Bronchial epithelial cell (primary cell): ENCODE results near the gene SEL1L3. TPM values are rescaled to one million over a fixed set of nuclear protein-coding genes. Genes with fewer than 3 reads are reported as not detected.

ENCODE experiments used
- DNase-seq: peaks from one replicate; pipeline ENCODE4 v3.0.0-alpha.2; 2010; ENCODE audit warnings: low read depth
- FAIRE-seq: peaks from 2 replicates; lab custom pipeline; 2011; peaks lifted over from hg19 to GRCh38; lab: Jason Lieb, UNC
- H3K27me3 ChIP-seq: 2 replicates; pipeline ENCODE4 v1.5.1; 2011; ENCODE audit warnings: low read length; ENCODE audit not compliant: control insufficient read depth, insufficient read depth
- H3K36me3 ChIP-seq: 2 replicates; pipeline ENCODE4 v1.5.1; 2011; ENCODE audit warnings: low read length; ENCODE audit not compliant: control insufficient read depth, insufficient read depth
- H3K4me3 ChIP-seq: 2 replicates; pipeline ENCODE4 v1.5.1; 2011; ENCODE audit warnings: mild to moderate bottlenecking, low read depth, low read length, control low read depth
- total RNA-seq: library from RNA; depleted of rRNA; stranded (reverse); fragments of >200 nt; gene quantifications from 2 replicates; pipeline ENCODE4 v1.2.1, GENCODE V29; 2014
- TF ChIP-seq, protein P1 (sequence below): IDR thresholded peaks from 2 replicates; pipeline ENCODE4 v1.5.1; 2011; ENCODE audit warnings: mild to moderate bottlenecking, moderate library complexity, low read length, control low read depth, inconsistent platforms; ENCODE audit not compliant: insufficient read depth, severe bottlenecking

Gene SEL1L3
- total RNA-seq, 1 donor from 2014 or later = 117 TPM

- no peaks in the 10 kb centered on the region for H3K27me3 ChIP-seq
- FAIRE-seq (no peak), DNase-seq (no peak)
- no peak overlapping the region for H3K4me3 ChIP-seq
- TF ChIP-seq, protein P1, sequence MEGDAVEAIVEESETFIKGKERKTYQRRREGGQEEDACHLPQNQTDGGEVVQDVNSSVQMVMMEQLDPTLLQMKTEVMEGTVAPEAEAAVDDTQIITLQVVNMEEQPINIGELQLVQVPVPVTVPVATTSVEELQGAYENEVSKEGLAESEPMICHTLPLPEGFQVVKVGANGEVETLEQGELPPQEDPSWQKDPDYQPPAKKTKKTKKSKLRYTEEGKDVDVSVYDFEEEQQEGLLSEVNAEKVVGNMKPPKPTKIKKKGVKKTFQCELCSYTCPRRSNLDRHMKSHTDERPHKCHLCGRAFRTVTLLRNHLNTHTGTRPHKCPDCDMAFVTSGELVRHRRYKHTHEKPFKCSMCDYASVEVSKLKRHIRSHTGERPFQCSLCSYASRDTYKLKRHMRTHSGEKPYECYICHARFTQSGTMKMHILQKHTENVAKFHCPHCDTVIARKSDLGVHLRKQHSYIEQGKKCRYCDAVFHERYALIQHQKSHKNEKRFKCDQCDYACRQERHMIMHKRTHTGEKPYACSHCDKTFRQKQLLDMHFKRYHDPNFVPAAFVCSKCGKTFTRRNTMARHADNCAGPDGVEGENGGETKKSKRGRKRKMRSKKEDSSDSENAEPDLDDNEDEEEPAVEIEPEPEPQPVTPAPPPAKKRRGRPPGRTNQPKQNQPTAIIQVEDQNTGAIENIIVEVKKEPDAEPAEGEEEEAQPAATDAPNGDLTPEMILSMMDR = no peak
- peaks cover 9% of the 10 kb centered on the region for H3K36me3 ChIP-seq
These were observed 86.0 kb downstream of the SEL1L3 start for GRCh38 chr4:25776795-25777194.

GRCh38 chr4:25775166-25775565, 87.6 kb downstream of the SEL1L3 start:
- no peak for FAIRE-seq
- peaks cover 5% of the 10 kb centered on the region for H3K36me3 ChIP-seq
- H3K27me3 ChIP-seq = no peaks in the 10 kb centered on the region
- TF ChIP-seq, protein P1 = no peak
- H3K4me3 ChIP-seq = no peak overlapping the region
- no peak for DNase-seq

DNA sequence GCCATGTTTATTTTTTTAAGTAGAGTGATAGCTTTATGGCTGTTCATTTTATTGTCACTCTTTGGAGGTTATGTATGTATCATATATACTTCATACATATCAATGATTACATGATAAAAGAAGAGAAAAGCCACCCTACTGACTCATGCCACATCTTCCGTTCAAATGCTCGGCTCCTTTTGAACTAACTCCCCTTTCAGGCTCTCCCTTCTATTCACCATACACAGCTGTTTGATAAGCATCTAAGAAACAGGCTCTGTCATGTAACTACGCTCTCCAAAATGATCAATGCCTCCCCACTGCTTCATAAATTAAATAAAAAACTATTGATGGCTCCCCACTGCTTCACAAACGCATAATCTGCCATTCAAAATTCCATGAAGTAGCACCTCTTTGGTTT, 89.4 kb downstream of the SEL1L3 start:
- H3K27me3 ChIP-seq = no peaks in the 10 kb centered on the region
- TF ChIP-seq, protein P1 = no peak
- FAIRE-seq = no peak
- DNase-seq = no peak
- H3K4me3 ChIP-seq = no peak overlapping the region
- peaks cover 1% of the 10 kb centered on the region for H3K36me3 ChIP-seq

DNA sequence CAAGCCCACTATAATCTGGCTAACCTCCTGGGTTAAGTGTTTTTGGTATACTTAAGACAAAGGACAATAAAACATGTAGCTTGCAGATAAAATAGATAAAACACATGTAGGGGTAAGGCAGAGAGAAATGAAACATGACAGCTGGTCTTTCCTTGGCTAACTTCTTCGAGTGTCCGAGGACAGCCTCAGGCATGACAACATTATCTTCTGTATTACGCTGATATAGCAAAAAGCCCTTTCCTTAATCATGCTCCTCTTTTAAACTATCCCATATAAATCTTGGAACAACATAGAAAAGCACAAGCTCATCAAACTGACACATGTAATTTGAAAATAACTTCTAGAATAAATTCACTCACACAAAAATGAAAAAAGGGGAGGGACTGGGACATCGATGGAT, 91.1 kb downstream of the SEL1L3 start:
- FAIRE-seq (no peak), DNase-seq (no peak)
- H3K27me3 ChIP-seq = no peaks in the 10 kb centered on the region
- TF ChIP-seq, protein P1 = no peak
- H3K36me3 ChIP-seq = peaks cover 4% of the 10 kb centered on the region
- H3K4me3 ChIP-seq = no peak overlapping the region

DNA sequence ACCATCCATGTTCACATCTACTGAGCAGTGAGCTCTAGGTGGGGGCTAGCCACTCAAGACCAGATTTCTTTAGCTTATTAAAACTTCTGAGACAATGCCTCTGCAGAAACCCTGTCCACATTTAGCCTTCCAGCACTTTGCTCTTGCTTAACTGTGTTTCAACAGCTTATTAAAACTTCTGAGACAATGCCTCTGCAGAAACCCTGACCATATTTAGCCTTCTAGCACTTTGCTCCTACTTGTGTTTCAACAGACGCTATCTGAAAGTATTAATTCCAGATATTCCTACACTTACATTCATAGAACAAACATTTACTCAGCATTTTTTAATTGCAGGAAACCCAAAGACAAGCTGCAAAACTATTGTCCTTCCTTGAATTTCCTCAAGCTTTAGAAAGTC, 91.9 kb downstream of the SEL1L3 start:
- FAIRE-seq = no peak
- TF ChIP-seq, protein P1 = no peak

DNA sequence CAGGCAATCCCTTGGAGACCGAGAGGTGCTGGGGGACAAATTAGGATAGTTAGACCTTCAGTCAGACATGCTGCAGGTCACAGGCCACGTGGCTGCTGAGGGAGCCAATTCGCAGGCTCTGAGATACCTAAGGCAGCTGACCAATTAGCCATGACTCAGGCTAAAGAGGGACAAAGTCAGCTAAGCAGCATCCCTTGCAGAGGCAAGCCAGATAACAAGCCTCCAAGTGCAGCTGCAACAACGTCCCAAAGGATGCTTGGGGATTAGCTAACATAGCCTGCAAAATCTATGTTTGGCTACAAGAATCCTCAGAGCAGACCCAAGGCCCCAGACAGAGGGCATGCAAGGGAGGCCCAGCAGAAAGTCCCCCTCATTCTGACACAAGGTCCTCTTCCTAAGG, 93.5 kb downstream of the SEL1L3 start:
- FAIRE-seq = no peak
- H3K4me3 ChIP-seq = no peak overlapping the region
- no peak for DNase-seq
- no peaks in the 10 kb centered on the region for H3K27me3 ChIP-seq
- peaks cover 7% of the 10 kb centered on the region for H3K36me3 ChIP-seq
- TF ChIP-seq, protein P1 = no peak

More for the DNA sequence above, 91.9 kb downstream of the SEL1L3 start:
- Histone ChIP-seq H3K4me3 (no peak overlapping the region), H3K27me3 (no peaks in the 10 kb centered on the region), H3K36me3 (peaks cover 4% of the 10 kb centered on the region)
- DNase-seq = no peak
